Fibroblast of villous mesenchyme (primary cell): ENCODE results near the gene CUEDC1. TPM values are rescaled to one million over a fixed set of nuclear protein-coding genes. Genes with fewer than 3 reads are reported as not detected.

Experiments
- DNase-seq: peaks from one replicate; pipeline ENCODE4 v3.0.0-alpha.2; 2010; ENCODE audit warnings: low read depth
- H3K4me3 ChIP-seq: 2 replicates; pipeline ENCODE4 v1.5.1; 2011; ENCODE audit warnings: low read depth, mild to moderate bottlenecking, low read length
- CTCF ChIP-seq: IDR thresholded peaks from 2 replicates; pipeline ENCODE4 v1.5.1; 2012; ENCODE audit warnings: low read depth, mild to moderate bottlenecking, low read length; ENCODE audit not compliant: insufficient read depth
- small RNA-seq: library from RNA; depleted of rRNA; stranded (forward); fragments of <200 nt; gene quantifications from one replicate; pipeline ENCODE3, GENCODE V24; 2012
- total RNA-seq: library from RNA; depleted of rRNA; stranded (reverse); fragments of >200 nt; gene quantifications from 2 replicates; pipeline ENCODE4 v1.2.3, GENCODE V29; 2012

The CUEDC1 gene
- total RNA-seq, 1 donor = 21.6 TPM

GRCh38 chr17:57814421-57814820, 140.8 kb downstream of the CUEDC1 start:
- DNase-seq = no peak
- TF ChIP-seq CTCF = no peak
- H3K4me3 ChIP-seq = no peak overlapping the region

GRCh38 chr17:57811638-57812280, 143.5 kb downstream of the CUEDC1 start:
- TF ChIP-seq CTCF = no peak
- no peak overlapping the region for H3K4me3 ChIP-seq
- no peak for DNase-seq

Small RNAs within 50 kb of the gene (small RNA-seq; reads per million reads assigned to genes)
- gene AC015813.4 = not detected

Other genes starting within 250 kb of the CUEDC1 start
- gene CCDC182, start 210.1 kb downstream of the CUEDC1 start, total RNA-seq = under 0.01 TPM in 1 of 2 replicates, not detected in the other
- 18.7 and 22.0 TPM in 2 replicates for gene MRPS23, start 105.4 kb downstream of the CUEDC1 start, total RNA-seq
- gene VEZF1, start 32.8 kb upstream of the CUEDC1 start, total RNA-seq = 40.3 and 51.8 TPM in 2 replicates
- gene SRSF1, start 51.8 kb upstream of the CUEDC1 start, total RNA-seq = 330 and 434 TPM in 2 replicates
- 11.6 and 12.5 TPM in 2 replicates for gene DYNLL2, start 128.0 kb upstream of the CUEDC1 start, total RNA-seq
- under 0.01 TPM in 1 of 2 replicates, not detected in the other for gene OR4D1, start 193.0 kb upstream of the CUEDC1 start, total RNA-seq
- gene OR4D2, start 211.6 kb upstream of the CUEDC1 start, total RNA-seq = not detected in 2 replicates
- gene EPX, start 237.3 kb upstream of the CUEDC1 start, total RNA-seq = not detected in 2 replicates